ENCODE data around the gene OR2T10.
"Not testable (repeated sequence)": the region's sequence is repeated elsewhere in the genome, so short reads cannot be mapped to it uniquely, and the experiment has no call there.

Gene OR2T10, protein sequence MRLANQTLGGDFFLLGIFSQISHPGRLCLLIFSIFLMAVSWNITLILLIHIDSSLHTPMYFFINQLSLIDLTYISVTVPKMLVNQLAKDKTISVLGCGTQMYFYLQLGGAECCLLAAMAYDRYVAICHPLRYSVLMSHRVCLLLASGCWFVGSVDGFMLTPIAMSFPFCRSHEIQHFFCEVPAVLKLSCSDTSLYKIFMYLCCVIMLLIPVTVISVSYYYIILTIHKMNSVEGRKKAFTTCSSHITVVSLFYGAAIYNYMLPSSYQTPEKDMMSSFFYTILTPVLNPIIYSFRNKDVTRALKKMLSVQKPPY

DNA sequence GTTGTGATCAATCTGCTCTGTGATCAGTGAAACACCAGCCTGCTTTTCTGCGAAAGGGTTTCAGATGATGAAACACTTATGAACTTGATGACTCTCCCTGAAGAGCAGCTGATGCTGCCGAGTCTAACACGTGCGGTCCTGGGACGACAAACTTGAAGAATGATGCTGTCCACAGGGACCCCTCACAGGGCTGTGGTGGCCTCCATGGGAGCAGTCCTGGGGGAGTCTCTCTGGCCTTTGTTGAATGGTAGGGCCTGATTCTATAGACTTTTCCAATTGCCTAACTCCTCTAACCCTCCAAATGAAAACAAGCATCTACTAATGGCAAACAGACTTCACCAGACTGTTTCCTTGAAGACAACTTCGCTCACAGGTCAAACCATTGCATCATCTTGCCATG is at the start of gene OR2T10:
OR2T10 (minus strand) TSS at position 112 of the 400 bp plus-strand sequence. CDS start 3,932 bp downstream, outside the sequence.
- no peak for DNase-seq (ENCODE audit: low read depth)

DNA sequence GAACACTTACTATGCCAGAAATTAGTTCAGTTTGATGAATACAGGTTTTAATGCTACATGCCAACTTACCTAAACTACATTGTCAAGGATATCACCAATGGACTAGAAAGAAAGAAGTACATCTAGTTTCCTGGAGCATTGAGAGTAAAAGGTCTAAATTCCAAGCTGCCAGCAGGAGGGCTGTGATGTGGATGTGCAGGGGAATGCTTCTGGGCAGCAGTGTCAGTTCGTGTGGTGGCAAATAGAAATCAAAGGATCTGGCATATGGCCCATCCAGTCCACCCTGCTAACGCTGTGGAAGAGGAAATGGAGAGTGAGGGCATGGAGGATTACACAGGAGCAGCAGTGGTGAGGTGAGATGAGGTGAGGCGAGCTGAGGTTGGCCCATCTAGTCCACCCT is 47.7 kb upstream of the OR2T10 start, which contains the start of gene OR2T35:
OR2T35 (minus strand) TSS at position 101 of the 400 bp plus-strand sequence. CDS start 6,020 bp downstream, outside the sequence.
- DNase-seq (ENCODE audit: low read depth): not testable (repeated sequence)

DNA sequence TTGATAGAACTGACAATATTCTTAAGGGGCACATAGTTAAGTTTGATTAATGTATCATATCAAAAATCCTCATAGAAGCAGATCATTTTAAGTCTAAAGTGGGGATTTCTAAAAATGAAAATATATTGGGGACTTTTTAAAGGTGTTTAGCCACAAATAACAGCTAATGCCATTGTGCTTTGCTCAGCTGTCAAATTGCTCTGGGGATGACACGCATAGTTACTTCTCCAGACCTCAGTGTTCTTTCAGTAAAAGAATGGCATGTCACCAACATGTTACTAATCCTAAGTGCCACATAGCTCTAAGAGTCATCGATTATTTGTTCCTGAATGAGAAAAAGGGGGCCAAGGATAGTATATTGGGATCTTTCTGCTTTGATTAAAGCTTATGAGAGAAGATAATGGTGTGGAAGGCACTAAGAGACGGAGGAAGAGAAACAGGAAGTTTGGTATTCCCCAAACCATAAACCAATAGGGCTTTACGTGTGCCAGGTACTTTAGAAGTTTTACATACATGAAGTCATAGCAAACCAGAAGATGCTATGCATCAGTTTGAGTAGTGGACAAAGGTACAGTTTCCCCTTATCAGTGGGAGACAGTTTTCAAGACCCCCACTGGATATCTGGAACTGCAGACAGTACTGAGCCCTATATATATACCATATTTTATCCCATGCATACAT is 45.6 kb upstream of the OR2T10 start:
- DNase-seq (ENCODE audit: low read depth): not testable (repeated sequence)

DNA sequence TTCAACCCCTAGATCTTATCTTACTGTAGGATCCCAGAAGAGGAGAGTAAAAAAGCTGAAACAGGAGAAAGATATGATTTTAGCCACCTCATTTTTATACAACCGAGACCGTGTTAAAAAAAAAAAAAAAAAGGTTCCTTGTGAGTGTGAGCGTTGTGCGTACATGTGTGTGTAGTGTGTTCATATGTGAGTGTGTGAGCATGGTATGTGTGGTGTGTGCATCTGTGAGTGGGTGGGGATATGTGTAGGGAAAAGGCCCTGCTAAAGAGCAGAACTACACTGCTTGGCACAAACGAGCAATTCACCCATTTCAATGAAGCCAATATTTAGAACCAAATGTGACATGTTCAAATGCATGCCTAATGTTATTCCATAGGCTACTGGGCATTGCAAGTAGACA is 44.1 kb upstream of the OR2T10 start:
- DNase-seq (ENCODE audit: low read depth): not testable (repeated sequence)

DNA sequence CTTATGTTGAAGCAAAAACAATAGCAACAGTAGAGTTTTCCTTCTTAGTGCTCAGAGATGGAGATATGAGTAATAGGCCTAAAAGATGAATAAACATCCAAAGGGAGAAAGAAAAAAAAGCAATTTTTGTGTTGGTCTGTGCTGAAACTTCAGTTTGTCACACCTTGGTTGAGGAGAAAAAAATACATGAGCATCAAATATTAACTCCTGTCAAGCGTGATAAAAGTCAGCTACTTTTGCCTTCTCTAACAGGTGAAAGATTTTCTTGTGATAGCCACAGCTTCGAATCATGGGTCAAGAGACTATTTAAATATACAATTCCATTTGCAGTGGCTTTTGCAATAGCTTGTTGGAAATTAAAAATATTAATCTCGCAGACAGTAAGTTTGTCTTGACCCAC is 43.4 kb upstream of the OR2T10 start:
- DNase-seq (ENCODE audit: low read depth): not testable (repeated sequence)

DNA sequence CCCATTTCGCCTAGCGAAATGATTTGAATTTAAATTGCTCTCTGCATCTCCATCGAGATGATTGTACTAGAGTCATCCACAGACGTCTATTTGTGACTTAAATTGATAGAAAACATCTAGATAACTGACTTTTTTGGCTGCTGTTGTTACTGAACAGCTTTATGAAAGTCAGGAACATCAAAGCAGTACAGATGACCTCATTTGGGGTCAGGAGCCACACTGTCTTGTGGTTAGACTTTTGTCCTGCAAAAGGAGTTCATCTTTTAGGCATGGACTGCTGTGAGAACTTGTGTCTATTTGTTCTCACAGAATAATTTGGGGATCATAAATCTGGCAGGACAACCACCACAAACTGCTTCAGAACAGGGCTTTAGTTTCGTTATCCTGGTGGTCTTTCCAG is 42.2 kb upstream of the OR2T10 start:
- not testable (repeated sequence) for DNase-seq (ENCODE audit: low read depth)

DNA sequence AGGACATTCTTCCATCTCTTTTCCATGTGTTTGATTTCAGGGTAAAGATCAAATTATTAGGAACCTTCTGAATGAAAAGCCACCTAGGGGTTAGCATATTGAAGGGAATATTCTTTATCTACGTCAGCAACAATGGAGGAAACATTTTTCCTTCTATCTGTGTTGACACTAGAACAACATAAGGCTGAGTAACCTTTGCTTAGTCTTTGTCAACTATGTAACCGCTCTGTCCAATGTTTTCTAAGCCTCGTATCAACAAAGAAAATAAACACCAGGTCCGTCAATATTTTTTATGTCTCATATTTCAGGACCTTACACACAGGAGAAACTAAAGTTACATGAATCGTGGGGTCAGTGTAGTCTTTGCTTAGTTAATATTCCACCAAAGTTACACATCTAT is 39.1 kb upstream of the OR2T10 start:
- not testable (repeated sequence) for DNase-seq (ENCODE audit: low read depth)

DNA sequence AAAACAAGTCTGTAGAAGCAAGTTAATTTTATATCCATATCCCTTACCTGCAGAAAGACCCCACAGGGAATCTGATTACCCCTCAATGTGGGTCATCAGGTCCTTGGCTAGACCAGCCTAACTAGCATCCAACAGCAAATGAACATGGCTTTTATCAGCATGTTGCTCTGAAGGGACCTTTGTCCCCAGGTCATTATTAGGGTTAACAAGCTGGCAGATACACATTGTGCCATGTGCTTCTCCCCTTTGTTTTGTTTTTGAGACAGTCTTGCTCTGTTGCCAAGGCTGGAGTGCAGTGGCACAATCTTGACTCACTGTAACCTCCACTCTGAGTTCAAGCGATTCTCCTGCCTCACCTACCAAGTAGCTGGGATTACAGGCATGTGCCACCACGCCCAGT is 37.5 kb upstream of the OR2T10 start, which contains the start of gene OR2T11:
OR2T11 (minus strand) TSS at position 101 of the 400 bp plus-strand sequence. CDS start 7,963 bp downstream, outside the sequence.
- DNase-seq (ENCODE audit: low read depth): not testable (repeated sequence)

DNA sequence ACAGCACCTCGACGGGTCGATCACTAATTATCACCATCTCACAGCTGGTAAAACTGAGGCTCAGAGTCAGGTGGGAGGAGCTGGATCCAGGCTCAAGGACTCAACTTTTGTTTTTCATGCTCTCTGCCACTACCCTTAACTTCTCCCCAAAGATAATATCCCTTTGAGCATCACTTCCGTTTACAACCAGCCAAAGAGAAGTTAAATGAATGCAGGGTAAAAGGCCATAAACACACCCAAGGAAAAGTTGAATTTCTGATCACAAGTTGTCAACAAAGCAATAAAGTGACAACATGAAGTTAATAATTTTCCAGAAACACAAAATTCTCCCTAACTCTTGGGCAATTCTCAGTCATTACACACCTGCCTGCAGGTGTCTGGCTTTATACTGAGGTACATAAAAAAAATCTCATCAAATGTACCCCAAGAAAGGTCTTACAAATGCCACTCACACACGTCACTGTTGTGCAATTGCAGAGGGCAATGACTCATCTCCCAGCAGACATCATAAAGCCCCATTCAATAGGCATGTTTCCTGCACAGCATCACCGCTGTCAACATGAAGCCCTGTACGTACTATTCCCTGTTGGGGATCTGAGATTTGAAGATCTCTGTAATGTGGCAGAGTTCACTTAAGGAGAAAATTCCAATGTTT is 34.0 kb upstream of the OR2T10 start:
- DNase-seq (ENCODE audit: low read depth): no peak

DNA sequence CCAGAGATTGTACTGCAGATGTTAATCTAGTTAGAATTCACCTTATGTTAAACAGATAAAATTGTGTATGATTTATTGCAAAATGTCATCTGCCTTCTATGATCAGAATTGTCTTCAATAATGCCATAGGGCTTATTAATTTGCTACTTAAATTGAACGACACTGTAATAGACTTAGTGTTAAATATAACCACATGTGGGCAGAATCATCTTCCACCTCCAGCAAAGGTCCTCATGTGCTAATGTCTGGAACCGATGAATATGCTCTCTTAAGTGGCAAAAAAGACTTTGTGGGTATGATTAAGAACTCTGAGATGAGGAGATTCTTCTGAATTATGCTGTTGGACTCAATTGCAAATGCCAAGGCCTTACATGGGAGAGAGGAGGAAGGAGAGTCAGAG is 33.1 kb upstream of the OR2T10 start:
- no peak for DNase-seq (ENCODE audit: low read depth)

DNA sequence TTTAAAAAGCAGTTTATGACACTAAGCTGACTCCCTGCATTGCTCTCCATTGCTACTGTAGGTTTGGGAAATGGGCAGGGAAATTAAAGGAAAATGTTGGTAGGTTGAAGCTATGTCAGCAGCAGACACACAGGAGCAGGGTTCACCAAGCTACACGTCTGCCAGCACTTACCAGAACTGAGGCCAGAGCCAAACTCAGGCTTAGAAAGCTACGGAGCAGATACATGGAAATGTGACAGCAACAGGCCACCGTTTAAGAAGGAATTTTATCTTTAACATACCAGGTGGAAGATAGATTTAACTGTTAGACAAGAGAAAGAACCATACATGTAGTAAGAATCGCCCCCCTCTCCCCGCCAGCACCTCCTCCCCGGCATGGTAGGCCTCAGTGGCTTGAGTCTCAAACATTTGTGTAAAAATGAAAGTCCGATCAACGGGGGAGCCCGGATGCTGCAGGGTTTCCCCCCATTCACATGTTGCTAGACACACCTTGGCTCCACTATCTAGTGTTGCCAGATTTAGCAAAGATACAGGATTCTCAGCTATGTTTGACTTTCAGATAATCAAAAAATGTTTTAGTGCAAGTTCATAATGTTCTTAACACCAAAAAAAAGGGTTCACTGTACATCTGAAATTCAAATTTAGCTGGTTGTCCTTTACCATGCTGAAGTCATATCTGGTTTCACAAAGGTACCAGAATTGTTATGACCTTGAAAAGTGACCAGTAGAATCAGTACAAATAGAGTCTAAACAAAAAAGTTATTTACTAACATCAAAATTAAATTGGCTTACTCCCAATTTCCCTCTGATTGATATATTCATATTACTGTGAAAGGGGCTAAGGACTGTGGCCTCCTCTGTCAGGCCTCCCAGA is 30.7 kb upstream of the OR2T10 start:
- no peak for DNase-seq (ENCODE audit: low read depth)

DNA sequence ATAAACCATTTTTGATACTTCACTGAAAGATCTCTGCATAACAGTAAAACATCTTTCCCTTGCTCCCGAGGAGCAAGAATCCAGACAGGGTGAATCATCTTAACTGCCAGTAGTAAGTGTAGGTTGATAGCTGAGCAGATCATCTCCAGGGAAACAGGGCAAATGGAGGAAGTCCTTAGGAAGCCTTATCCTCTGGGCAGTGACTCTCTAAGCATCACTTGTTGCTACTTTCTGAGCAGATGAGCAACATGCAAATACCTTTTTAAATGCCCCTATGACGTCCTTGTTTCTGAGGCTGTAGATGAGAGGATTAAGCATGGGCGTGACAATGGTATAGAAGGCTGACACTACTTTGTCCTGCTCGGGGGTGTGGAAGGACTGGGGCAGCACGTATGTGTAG is 28.5 kb upstream of the OR2T10 start:
- DNase-seq (ENCODE audit: low read depth): no peak

DNA sequence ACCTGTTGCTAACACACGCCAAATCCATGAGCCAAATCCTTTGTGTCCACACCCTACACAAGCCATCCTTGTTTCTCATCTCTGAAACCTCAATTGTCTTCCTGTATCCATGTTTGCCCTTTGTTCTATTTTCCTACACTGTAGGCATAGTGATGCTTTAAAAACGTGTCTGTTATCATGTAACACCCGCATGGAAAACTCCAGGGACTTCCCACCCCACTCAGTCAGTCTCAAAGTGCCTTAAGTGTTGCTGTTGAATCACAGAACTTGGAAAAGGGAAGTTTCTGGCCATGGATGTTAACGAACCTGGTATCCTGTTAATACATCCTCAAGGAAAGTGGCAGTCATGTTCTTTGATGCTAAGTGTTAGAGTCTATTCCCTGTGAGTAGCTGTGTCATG is 27.7 kb upstream of the OR2T10 start:
- no peak for DNase-seq (ENCODE audit: low read depth)

DNA sequence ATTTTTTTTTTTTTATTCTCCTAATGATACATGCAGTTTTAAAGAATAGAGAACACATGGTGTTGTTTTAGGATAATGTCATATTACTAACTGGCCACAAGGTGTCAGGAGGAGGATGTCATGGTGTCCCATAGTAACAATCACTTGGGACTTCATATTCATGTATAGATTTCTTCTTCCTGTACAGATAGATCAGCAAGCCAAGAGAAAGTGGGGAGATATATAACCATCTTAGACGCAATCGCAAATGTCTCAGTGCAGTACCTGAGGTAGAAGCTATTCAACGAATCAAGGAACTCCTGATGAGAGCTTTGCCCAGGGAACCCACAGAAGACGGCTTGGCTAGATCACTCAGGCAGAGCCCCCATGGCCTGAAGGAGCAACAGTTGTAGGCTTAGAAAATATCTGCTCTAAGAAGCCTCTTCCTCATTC is 25.1 kb upstream of the OR2T10 start:
- DNase-seq (ENCODE audit: low read depth): peak; percentile 18

DNA sequence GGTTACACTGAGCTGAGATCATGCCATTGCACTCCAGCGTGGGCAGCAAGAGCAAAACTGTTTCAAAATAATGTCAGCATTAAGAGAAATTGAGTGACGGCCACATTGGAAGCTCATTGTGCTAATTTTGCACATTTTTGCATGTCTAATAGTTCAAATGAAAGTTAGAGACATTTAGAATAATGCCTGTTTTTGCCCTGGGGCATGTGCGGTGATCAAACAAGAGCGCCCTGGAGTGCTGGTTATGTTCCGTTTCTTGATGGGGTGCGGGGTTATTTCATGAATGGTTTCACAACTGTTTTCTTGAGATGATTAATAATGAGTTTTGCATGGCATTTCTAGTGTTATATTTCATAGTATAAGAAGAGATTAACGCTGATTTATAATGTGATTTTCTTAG is 24.3 kb upstream of the OR2T10 start:
- DNase-seq (ENCODE audit: low read depth): no peak

DNA sequence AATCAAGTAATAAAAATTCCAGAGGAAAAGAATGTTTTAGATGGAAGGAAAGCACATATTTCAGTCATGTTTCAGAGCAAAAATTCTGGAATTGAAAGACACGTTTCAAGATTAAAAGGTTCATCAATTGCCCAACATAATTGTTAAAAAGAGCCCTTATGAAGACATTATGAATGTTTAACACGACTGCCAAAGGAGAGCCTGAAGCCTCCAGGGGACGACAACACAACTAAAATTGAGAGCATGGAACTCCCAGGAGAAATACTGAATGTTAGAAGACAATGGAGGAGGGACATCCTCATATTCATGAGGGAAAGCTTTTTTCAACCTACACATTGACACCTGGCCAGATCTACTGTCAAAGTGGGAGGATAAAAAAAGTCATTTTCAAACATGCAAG is 21.4 kb upstream of the OR2T10 start:
- DNase-seq (ENCODE audit: low read depth): no peak

DNA sequence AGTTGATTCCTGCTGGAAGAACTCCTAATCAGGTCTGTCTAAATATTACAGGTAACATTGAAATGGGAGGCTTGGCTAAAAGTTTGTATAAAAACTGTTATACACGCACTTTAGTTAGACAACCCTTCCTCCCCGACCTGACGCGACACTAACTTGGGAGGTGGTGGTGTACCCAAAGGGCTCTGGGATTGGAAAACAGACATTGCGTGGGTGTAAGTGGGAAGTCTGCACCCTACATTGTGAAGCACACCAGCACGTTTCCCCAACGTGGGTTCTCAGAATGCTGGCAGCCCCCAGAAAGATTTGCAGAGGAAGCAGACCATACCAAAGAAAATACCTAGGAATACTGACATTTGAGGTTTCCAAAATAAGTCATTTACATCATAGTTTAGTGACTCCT is 20.6 kb upstream of the OR2T10 start:
- DNase-seq (ENCODE audit: low read depth): no peak

DNA sequence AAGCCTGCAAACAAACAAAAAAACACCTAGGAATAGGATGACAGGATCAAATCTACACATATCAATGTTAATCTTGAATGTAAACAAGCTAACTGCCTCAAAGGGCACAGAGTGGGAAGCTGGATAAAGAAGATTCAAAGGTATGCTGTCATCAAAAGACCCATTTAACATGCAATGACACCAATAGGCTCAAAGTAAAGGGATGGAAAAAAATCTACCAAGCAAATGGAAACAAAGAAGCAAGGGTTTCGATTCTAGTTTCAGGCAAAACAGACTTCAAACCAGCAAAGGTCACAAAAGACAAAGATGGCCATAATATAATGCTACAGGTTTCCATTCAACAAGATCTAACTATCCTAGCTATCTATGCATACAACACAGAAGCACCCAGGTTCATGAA is 16.2 kb upstream of the OR2T10 start:
- DNase-seq (ENCODE audit: low read depth): no peak

DNA sequence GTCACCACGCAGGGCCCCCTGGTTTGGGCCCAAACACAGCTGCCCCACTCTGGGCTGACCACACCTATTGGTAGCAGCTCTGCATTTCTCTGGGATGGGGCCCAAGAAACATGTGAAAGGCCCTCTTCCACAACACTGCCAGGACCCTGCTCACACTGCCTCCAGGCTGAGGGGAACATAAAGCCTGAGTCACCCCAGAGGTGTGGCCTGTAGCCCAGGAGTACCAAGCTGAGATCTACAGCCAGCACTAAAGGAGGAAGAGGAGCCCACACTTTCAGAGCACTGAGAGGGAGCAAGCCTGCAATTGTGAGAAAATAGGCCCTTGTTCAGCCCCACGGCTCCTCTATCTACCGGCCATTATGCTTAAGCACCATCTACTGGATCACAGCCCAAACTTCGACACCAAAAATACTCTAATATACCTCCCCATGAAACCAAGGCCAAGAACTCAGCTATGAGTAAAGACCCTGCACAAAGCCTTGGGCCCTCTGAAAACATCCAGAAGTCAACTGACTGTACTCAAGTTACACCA is 14.4 kb upstream of the OR2T10 start:
- no peak for DNase-seq (ENCODE audit: low read depth)

DNA sequence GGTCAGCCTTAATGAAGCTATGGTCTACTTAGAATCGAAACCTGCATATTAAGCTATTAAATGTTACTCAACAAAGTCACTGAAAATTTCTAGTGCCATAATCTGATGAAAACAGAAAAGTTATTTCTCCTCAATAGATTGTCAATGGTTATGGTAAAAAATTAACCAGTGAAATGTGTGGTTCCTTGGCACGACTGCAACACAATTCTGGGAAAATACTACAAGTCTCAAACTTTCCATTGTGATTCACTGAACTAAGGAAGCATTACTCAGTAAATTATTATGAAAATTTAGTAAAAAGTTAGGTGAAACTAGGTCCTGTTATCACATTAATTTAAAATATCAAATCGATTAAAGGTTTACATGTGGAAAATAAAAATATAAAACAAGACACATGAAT is 12.8 kb upstream of the OR2T10 start:
- no peak for DNase-seq (ENCODE audit: low read depth)

DNA sequence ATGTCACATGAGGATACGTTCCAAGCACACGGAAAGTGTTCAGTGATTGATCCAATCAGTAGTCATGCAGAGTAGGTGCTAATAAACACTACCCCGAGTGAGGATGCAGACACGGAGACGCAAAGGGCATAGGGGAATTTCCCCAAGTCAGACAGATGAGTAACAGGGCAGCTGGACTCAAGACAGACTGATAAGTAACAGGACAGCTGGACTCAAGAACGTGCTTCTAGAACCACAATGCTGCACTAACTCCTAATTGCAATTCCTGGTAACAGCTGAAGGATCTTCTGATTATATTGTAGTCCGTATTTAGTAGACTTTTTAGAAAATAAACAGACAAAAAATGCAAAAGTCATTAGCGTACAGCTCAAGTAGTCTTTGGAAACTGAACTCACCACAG is 1.9 kb upstream of the OR2T10 start:
- no peak for DNase-seq (ENCODE audit: low read depth)

DNA sequence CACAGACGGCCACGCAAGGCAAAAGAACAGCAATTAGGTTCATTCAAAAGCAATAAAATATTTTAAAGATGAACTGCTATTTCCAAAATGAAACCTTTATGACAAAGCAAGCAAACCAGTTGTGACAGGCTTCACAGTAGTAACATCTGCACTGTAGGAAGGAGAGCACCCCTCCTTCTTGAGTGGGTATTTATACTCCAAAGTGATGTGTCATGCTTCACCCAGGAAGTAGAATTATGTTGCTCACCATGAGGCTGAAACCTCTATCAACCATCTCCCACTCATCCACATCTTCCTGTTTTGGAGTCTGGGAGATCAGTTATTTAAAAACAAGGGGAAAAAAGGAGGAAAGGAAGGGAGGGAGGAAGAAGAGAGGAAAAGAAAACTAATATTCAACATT is 885 bp downstream of the OR2T10 start:
- no peak for DNase-seq (ENCODE audit: low read depth)

Data from CMK (cell line).